ENCODE data around the gene CYB561D2.
A peak's percentile ranks its signal among the peaks of the same experiment; 100 is the strongest.

CYB561D2 gene

GRCh38 chr3:50350527-50351322 lies at the start of gene CYB561D2, which contains the start of gene NPRL2:
TSS of gene CYB561D2 (plus strand) at chr3:50350862. CDS start at chr3:50351434, 572 bp downstream.
TSS of gene NPRL2 (minus strand) at chr3:50350775. CDS start at chr3:50350652, 123 bp downstream.
- peak within 1 kb of the TSS; percentile 75 for H3K4me3 ChIP-seq (ENCODE audit: insufficient read depth, low read length, poor library complexity, severe bottlenecking)
- H3K27ac ChIP-seq (ENCODE audit: low read depth, low read length): peak within 1 kb of the TSS; percentile 81
- H3K9me3 ChIP-seq (ENCODE audit: insufficient read depth, low read length): no peaks in the 10 kb centered on the region
- TF ChIP-seq EZH2phosphoT487 (conservative IDR thresholded peaks at IDR 0.05; ENCODE audit: low read length): no peak
- no peak for TF ChIP-seq CTCF (IDR thresholded peaks at IDR 0.05; ENCODE audit: insufficient read depth, low read length, poor library complexity, severe bottlenecking)
- H3K79me2 ChIP-seq (ENCODE audit: insufficient read depth, low read length): peaks cover 16% of the 10 kb centered on the region
- no peaks in the 10 kb centered on the region for H4K20me1 ChIP-seq (ENCODE audit: low read depth, low read length)
- peak within 1 kb of the TSS; percentile 40 for H2AFZ ChIP-seq (ENCODE audit: low read depth, low read length, severe bottlenecking)
- H3K36me3 ChIP-seq (ENCODE audit: low read length): no peaks in the 10 kb centered on the region
- H3K27me3 ChIP-seq (ENCODE audit: low read length): no peaks in the 10 kb centered on the region
- H3F3A ChIP-seq (ENCODE audit: insufficient read depth): no peaks in the 10 kb centered on the region; the same call in 1 of the 2 replicates
- peak within 1 kb of the TSS; percentile 95 for H3K4me2 ChIP-seq (ENCODE audit: low read depth, low read length, poor library complexity, severe bottlenecking)
- peak within 1 kb of the TSS; percentile 81 for H3K9ac ChIP-seq (ENCODE audit: low read length)
- no peaks in the 10 kb centered on the region for H3K9me2 ChIP-seq (replicated peaks; ENCODE audit: insufficient read depth, low read length)

- no peak overlapping the region for H3K4me2 ChIP-seq (ENCODE audit: low read depth, low read length, poor library complexity, severe bottlenecking)
- no peaks in the 10 kb centered on the region for H3K9me2 ChIP-seq (replicated peaks; ENCODE audit: insufficient read depth, low read length)
- H3K4me3 ChIP-seq (ENCODE audit: insufficient read depth, low read length, poor library complexity, severe bottlenecking): no peak overlapping the region
- H3K27me3 ChIP-seq (ENCODE audit: low read length): no peaks in the 10 kb centered on the region
- H3K79me2 ChIP-seq (ENCODE audit: insufficient read depth, low read length): no peaks in the 10 kb centered on the region
- H3F3A ChIP-seq (ENCODE audit: insufficient read depth): no peaks in the 10 kb centered on the region
- no peaks in the 10 kb centered on the region for H3K36me3 ChIP-seq (ENCODE audit: low read length)
- no peak overlapping the region for H3K27ac ChIP-seq (ENCODE audit: low read depth, low read length)
- H4K20me1 ChIP-seq (ENCODE audit: low read depth, low read length): no peaks in the 10 kb centered on the region
- no peaks in the 10 kb centered on the region for H3K9me3 ChIP-seq (ENCODE audit: insufficient read depth, low read length)
- H2AFZ ChIP-seq (ENCODE audit: low read depth, low read length, severe bottlenecking): no peak overlapping the region
- no peak overlapping the region for H3K9ac ChIP-seq (ENCODE audit: low read length)
- TF ChIP-seq CTCF (IDR thresholded peaks at IDR 0.05; ENCODE audit: insufficient read depth, low read length, poor library complexity, severe bottlenecking) (no peak), EZH2phosphoT487 (conservative IDR thresholded peaks at IDR 0.05; ENCODE audit: low read length) (no peak)
Measured at GRCh38 chr3:50302095-50303012, 48.3 kb upstream of the CYB561D2 start.

- Histone ChIP-seq H3K79me2 (ENCODE audit: insufficient read depth, low read length) (no peaks in the 10 kb centered on the region), H3K9ac (ENCODE audit: low read length) (no peak within 1 kb of the TSS), H3K9me2 (replicated peaks; ENCODE audit: insufficient read depth, low read length) (no peaks in the 10 kb centered on the region), H3F3A (ENCODE audit: insufficient read depth) (no peaks in the 10 kb centered on the region), H3K4me3 (ENCODE audit: insufficient read depth, low read length, poor library complexity, severe bottlenecking) (no peak within 1 kb of the TSS), H3K36me3 (ENCODE audit: low read length) (no peaks in the 10 kb centered on the region), H3K4me2 (ENCODE audit: low read depth, low read length, poor library complexity, severe bottlenecking) (no peak within 1 kb of the TSS), H3K27me3 (ENCODE audit: low read length) (no peaks in the 10 kb centered on the region), H3K9me3 (ENCODE audit: insufficient read depth, low read length) (no peaks in the 10 kb centered on the region), H4K20me1 (ENCODE audit: low read depth, low read length) (no peaks in the 10 kb centered on the region), H3K27ac (ENCODE audit: low read depth, low read length) (no peak within 1 kb of the TSS), H2AFZ (ENCODE audit: low read depth, low read length, severe bottlenecking) (no peak within 1 kb of the TSS)
- TF ChIP-seq CTCF (IDR thresholded peaks at IDR 0.05; ENCODE audit: insufficient read depth, low read length, poor library complexity, severe bottlenecking) (no peak), EZH2phosphoT487 (conservative IDR thresholded peaks at IDR 0.05; ENCODE audit: low read length) (no peak)
Measured at GRCh38 chr3:50303013-50303815, 47.4 kb upstream of the CYB561D2 start, which contains the start of gene HYAL1. TSS of gene HYAL1 (minus strand) at chr3:50303574. CDS start at chr3:50302956, 618 bp downstream.

All from SU-DHL-6 (cell line).